T-helper 2 cell (primary cell): ENCODE data around the gene MPP7.

Experiments
- DNase-seq, 5 experiments: peaks; one replicate each; pipeline versions ENCODE4 v3.0.0 to v3.0.0-alpha.2; 2012 to 2022

Gene MPP7

DNA sequence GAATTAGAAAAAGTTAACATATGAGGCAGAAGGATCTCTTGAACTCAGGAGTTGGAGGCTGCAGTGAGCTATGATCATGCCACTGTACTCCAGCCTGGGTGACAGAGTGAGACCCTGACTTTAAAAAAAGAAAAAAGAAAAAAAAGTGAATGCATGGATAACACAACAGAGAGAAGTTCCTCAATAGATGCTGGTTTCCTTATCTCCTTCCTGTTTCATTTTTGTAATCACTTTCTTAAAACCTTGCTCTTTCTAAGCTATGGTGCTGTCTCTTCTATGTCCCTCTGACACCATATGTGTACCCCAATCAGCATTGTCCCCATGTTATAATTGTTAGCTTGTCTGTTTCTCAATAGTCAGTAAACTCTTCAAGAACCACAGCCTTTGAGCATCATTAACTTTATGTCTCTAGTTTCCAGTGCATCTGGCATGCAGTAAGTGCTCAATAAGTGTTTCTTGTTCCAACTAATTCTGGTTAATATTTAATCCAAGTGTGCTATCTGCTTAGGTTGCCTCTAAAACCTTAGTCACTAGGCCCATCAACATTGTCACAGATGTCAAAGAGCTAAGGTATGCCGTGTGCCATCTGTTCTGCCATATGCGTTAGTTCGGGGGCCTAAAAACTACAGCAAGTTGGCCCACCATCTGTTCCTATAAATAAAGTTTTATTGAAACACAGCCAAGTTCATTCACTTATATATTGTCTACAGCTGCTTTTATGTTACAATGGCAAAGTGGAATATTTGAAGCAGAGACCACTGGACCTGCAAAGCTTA is 36.2 kb downstream of the MPP7 start:
- DNase-seq: no peak

GRCh38 chr10:28263136-28263857 is 39.6 kb downstream of the MPP7 start:
- no peak for DNase-seq

DNA sequence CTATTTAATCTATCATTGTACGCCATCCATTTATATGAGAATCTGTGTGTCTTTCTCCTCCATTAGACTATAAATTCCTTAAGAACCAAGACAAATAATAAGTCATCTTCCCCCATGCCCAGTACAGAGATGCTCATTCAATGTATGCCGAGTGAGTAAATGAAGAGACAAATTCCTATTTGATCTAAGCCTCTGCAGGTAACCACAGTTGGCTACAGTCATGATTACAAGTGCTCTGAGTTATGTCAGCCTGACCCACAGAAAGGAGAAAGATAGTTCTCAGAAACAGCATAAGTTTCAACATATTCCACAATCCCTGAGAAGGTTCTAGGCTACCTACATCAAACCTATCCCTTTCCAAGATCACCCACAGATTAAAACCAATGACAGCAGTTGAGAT is 46.1 kb downstream of the MPP7 start:
- DNase-seq: no peak

DNA sequence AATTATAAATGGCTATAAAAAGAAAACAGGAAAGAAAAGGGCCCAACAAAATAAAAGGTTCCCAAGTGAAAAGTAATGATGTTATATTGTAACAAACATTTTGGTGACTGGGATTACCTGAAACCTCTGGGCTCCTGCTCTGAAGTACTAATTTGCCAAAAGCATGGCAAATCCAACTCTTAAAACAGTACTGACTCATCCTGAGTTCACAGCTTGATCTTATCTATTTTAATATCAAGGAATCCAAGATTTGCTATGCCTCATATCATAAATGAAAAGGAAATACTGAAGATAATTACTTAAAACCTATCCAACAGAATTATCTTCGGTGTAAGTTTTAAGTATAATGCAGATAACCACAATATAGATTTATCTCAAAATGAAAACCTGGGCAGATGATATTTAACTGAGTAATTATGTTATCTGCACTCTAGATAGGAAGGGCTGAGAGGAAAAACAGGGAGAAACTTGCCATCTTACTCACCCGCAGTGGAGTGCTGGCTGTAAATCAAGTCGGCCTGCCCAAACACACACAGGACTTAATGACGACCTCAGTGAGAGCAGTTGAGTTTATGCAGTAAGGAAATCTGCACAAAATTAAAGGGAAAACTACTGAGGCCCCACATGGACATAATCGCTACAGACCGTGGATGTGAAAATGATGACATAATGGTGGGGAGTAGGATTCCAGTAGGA is 48.4 kb downstream of the MPP7 start:
- DNase-seq: no peak

DNA sequence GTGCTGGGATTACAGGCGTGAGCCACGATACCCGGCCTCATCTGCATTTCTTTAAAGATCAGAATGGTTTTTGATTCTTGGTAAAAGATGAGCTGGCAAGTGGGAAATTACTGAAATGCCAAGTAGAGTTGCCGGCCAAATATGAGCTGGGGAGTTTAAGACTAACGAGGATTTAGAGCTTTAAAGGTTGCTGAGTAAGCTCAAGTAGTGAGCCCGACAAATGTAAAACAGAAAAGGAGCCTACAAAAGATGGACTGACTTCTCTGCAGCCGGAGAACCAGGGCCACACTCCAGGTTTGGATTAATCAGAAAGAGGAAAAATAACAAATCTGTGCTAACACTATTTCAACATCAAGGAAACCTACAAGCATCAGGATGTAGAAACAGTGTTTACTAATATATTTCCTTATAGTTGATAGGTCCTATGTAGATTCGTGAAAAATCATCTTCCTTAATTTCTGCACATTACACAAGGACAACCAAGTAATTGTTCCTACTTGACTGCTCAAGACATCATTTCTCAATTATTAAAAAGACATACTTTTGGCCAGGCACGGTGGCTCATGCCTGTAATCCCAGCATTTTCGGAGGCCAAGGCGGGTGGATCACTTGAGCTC is 49.6 kb downstream of the MPP7 start:
- DNase-seq: no peak
